GM23248 (cell line): ENCODE data around the gene TSEN34. TPM values are rescaled to one million over a fixed set of nuclear protein-coding genes. Genes with fewer than 3 reads are reported as not detected.
"Not testable (repeated sequence)": the region's sequence is repeated elsewhere in the genome, so short reads cannot be mapped to it uniquely, and the experiment has no call there.

Experiments used
- DNase-seq: peaks from one replicate; pipeline ENCODE4 v3.0.0-alpha.2; 2015
- H2AFZ ChIP-seq: fragments of 200-600 bp; sonication (generic); 2 replicates; pipeline ENCODE4 v1.6.1; 2016; ENCODE audit warnings: antibody characterized with exemption
- H3F3A ChIP-seq: fragments of 200-600 bp; sonication (generic); 2 replicates; pipeline ENCODE4 v1.6.1; 2016; ENCODE audit warnings: mild to moderate bottlenecking, antibody characterized with exemption, mixed run types; ENCODE audit not compliant: insufficient read depth
- H3K27ac ChIP-seq: fragments of 200-600 bp; sonication (generic); 2 replicates; pipeline ENCODE4 v1.5.1; 2016; ENCODE audit warnings: mild to moderate bottlenecking
- H3K27me3 ChIP-seq: fragments of 200-600 bp; sonication (generic); replicated peaks from 2 replicates; pipeline ENCODE4 v1.6.1; 2016; ENCODE audit warnings: mild to moderate bottlenecking; ENCODE audit not compliant: insufficient read depth
- H3K36me3 ChIP-seq: fragments of 200-600 bp; sonication (generic); 2 replicates; pipeline ENCODE4 v1.6.1; 2016; ENCODE audit warnings: low read depth, mild to moderate bottlenecking
- H3K4me1 ChIP-seq: fragments of 200-600 bp; sonication (generic); 2 replicates; pipeline ENCODE4 v1.6.1; 2016; ENCODE audit warnings: mild to moderate bottlenecking; ENCODE audit not compliant: insufficient read depth
- H3K4me2 ChIP-seq: fragments of 200-600 bp; sonication (generic); one replicate; pipeline ENCODE4 v1.6.1; 2016; ENCODE audit warnings: mild to moderate bottlenecking; ENCODE audit not compliant: unreplicated experiment
- H3K4me3 ChIP-seq: fragments of 200-600 bp; sonication (generic); 2 replicates; pipeline ENCODE4 v1.5.1; 2016; ENCODE audit warnings: mild to moderate bottlenecking
- H3K79me2 ChIP-seq: fragments of 200-600 bp; sonication (generic); 2 replicates; pipeline ENCODE4 v1.6.1; 2016; ENCODE audit warnings: mild to moderate bottlenecking; ENCODE audit not compliant: insufficient read depth
- H3K9ac ChIP-seq: fragments of 200-600 bp; sonication (generic); 2 replicates; pipeline ENCODE4 v1.6.1; 2016; ENCODE audit warnings: mild to moderate bottlenecking
- H3K9me2 ChIP-seq: fragments of 200-600 bp; sonication (generic); 2 replicates; pipeline ENCODE4 v1.6.1; 2016; ENCODE audit warnings: mixed run types, mild to moderate bottlenecking, moderate library complexity; ENCODE audit not compliant: insufficient read depth
- H3K9me3 ChIP-seq: fragments of 200-600 bp; sonication (generic); one replicate; pipeline ENCODE4 v1.6.1; 2017; ENCODE audit warnings: low read depth
- H4K20me1 ChIP-seq: fragments of 200-600 bp; sonication (generic); 2 replicates; pipeline ENCODE4 v1.6.0; 2016; ENCODE audit not compliant: insufficient read depth
- EZH2 ChIP-seq: fragments of 200-600 bp; sonication (generic); IDR thresholded peaks from 2 replicates; pipeline ENCODE4 v1.6.1; 2018; ENCODE audit warnings: antibody characterized with exemption, mild to moderate bottlenecking; ENCODE audit not compliant: insufficient read depth, poor library complexity, severe bottlenecking
- EZH2phosphoT487 ChIP-seq: fragments of 200-600 bp; sonication (generic); IDR thresholded peaks from 2 replicates; pipeline ENCODE4 v1.6.1; 2018; ENCODE audit warnings: antibody characterized with exemption, moderate library complexity, mild to moderate bottlenecking, low read depth; ENCODE audit not compliant: insufficient read depth
- WGBS, 2 experiments: methylation state at CpG; one replicate each; pipeline ENCODE4 v1.1.6; 2015 to 2017; ENCODE audit warnings: low lambda C conversion rate in 2 of 2, low coverage in 1 of 2; ENCODE audit errors: missing lambda C conversion rate in 2 of 2; 5-methylcytosine and 5-hydroxymethylcytosine counted together
- in situ Hi-C: fragments of 300-500 bp; cut with MboI; formaldehyde crosslinking; loops from 2 replicates; pipeline ENCODE4 v1.15.0; 2020
- polyA plus RNA-seq: library from polyadenylated mRNA; unstranded; fragments of >200 nt; fragmentation: Nextera tagmentation; extraction: Ambion mirVana; gene quantifications from 2 replicates; pipeline ENCODE4 v1.2.1, GENCODE V29; 2016
- total RNA-seq: library from RNA; depleted of rRNA; stranded (reverse); fragments of >200 nt; shearing (Covaris generic); gene quantifications from 2 replicates; pipeline ENCODE4 v1.2.3, GENCODE V29; 2014

Gene TSEN34
- total and polyA plus RNA-seq, 2 experiments from 2014 or later: 90.0 to 105 TPM

DNA sequence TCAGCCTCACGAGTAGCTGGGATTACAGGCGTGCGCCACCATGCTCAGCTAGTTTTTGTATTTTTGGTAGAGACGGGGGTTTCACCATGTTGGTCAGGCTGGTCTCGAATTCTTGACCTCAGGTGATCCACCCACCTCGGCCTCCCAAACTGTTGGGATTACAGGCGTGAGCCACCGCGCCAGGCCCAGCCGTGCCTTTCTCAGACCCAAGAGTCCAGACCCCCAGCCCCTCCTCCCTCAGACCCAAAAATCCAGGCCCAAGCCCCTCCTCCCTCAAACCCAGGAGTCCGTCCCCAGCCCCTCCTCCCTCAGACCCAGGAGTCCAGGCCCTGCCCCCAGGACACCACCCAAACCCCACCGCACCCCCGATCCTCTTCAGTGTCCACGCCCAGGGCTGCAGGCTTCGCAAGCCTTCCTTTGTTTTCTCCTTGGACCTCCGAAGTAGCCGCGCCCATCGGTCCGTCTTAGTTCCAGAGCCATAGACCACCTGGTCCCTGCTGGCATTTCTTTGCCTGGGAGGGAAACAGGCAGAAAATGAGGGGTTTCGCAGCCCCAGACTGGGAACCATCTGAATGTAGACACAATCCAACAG, 21.9 kb upstream of the TSEN34 start:
- Histone ChIP-seq H3K4me1 (no peaks in the 10 kb centered on the region), H3K4me3 (no peak overlapping the region), H3F3A (no peaks in the 10 kb centered on the region), H3K9ac (no peak overlapping the region), H3K27me3 (no peaks in the 10 kb centered on the region), H2AFZ (no peak overlapping the region), H3K79me2 (no peaks in the 10 kb centered on the region), H4K20me1 (no peaks in the 10 kb centered on the region), H3K27ac (no peak overlapping the region), H3K9me3 (no peaks in the 10 kb centered on the region), H3K9me2 (no peaks in the 10 kb centered on the region), H3K4me2 (no peak overlapping the region), H3K36me3 (no peaks in the 10 kb centered on the region)
- no peak for DNase-seq
- in situ Hi-C loops: no loop called here
- 76 to 79% methylated on average over 20 to 21 of the region's 21 CpGs for WGBS, 2 experiments
- TF ChIP-seq EZH2 (no peak), EZH2phosphoT487 (no peak)

DNA sequence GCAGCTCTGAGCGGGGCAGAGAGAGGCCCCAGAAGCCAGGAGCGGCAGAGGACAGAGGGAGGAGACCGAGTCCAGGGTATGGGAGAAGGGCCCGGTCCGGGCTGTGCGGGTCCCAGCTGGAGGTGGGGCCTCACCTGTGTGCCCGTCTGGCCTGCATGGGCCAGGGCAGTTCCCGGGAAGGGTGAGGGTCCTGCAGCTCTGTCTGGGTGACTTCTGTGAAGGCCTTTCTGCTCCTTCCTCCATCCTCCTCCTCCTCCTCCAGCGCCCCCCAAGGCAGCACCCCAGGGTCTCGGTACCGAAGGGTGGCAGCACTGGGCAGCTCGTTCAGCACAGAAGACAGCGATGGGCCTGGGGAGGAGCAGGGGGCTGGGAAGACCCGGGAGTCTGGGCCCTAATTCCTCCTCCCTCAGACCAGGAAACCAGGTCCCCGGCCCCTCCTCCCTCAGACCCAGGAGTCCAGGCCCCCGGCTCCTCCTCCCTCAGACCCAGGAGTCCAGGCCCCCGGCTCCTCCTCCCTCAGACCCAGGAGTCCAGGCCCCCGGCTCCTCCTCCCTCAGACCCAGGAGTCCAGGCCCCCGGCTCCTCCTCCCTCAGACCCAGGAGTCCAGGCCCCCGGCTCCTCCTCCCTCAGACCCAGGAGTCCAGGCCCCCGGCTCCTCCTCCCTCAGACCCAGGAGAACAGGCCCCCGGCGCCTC, 19.2 kb upstream of the TSEN34 start:
- H3K9me3 ChIP-seq, H3K79me2 ChIP-seq, H3K9me2 ChIP-seq, H3K27me3 ChIP-seq, H3K4me3 ChIP-seq, in situ Hi-C loops, DNase-seq, H3K4me2 ChIP-seq, H3K4me1 ChIP-seq, H4K20me1 ChIP-seq, H3K27ac ChIP-seq, H3K36me3 ChIP-seq, H2AFZ ChIP-seq, H3K9ac ChIP-seq, H3F3A ChIP-seq: not testable (repeated sequence)
- WGBS, 2 experiments: 67 to 70% methylated on average over 8 to 20 of the region's 23 CpGs

DNA sequence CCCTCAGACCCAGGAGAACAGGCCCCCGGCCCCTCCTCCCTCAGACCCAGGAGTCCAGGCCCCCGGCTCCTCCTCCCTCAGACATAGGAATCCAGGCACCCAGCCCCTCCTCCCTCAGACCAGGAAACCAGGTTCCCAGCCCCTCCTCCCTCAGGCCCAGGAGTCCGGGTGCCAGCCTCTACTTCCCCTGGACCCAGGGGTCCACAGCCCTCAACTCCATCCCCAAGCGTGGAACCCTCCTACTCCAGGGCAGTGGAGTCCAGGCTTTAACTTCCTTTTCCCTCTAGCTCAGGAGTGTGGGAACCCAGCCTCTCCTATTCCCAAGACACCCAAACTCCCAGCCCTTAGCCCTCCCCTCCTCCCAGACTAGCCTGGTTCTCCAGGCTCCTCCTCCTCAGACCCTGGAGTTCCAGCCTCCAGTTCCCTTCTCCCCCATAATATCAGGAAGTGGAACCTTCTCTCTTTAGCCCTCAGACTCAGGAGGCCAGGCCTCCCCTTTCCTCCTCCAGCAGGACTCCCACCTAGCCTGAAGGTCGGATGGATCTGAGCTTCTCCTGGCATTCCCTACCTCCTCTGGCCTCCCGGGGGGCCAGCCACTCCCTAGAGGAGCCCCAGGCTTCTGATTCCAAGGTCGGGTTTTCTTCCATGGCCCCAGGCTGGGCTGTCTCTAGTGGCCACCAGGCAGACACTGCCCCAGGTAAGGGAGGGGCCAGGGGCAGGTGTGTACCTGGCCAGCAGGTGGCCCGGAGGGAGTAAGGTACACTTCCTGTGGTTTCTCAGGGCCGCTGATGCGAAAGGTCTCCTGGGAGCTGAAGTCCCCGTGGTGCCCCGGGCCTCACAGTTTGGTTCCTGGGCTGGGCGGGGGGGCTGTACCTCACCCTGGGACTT, 18.4 kb upstream of the TSEN34 start, which contains the start of gene TMC4:
TMC4 (minus strand) TSS at position 690 of the 888 bp plus-strand sequence; CDS start at position 647, 43 bp downstream.
- no peak for TF ChIP-seq EZH2
- no peak for TF ChIP-seq EZH2phosphoT487
- Histone ChIP-seq H3F3A (no peaks in the 10 kb centered on the region), H3K4me2 (no peak within 1 kb of the TSS)

GRCh38 chr19:54173359-54173699, 17.8 kb upstream of the TSEN34 start:
- no peak overlapping the region for H3K27ac ChIP-seq
- no peak for TF ChIP-seq EZH2
- TF ChIP-seq EZH2phosphoT487: no peak
- WGBS, 2 experiments: 38 to 43% methylated on average over 15 of the region's 15 CpGs
- in situ Hi-C loops: no loop called here
- H3K9me3 ChIP-seq: no peaks in the 10 kb centered on the region
- H4K20me1 ChIP-seq: no peaks in the 10 kb centered on the region
- DNase-seq: no peak
- no peaks in the 10 kb centered on the region for H3K9me2 ChIP-seq
- H3K4me1 ChIP-seq: no peaks in the 10 kb centered on the region
- no peak overlapping the region for H3K9ac ChIP-seq
- H3K4me2 ChIP-seq: no peak overlapping the region
- peaks cover 5% of the 10 kb centered on the region; the same call in 1 of the 2 replicates for H3K36me3 ChIP-seq
- H3F3A ChIP-seq: no peaks in the 10 kb centered on the region
- no peaks in the 10 kb centered on the region for H3K27me3 ChIP-seq
- no peak overlapping the region for H2AFZ ChIP-seq
- H3K4me3 ChIP-seq: no peak overlapping the region
- no peaks in the 10 kb centered on the region for H3K79me2 ChIP-seq

More for the DNA sequence above, 18.4 kb upstream of the TSEN34 start, which contains the start of gene TMC4:
- Histone ChIP-seq H3K27ac (no peak within 1 kb of the TSS), H3K9ac (no peak within 1 kb of the TSS), H3K27me3 (no peaks in the 10 kb centered on the region), H3K9me3 (no peaks in the 10 kb centered on the region), H4K20me1 (no peaks in the 10 kb centered on the region), H3K4me1 (no peaks in the 10 kb centered on the region), H2AFZ (no peak within 1 kb of the TSS), H3K9me2 (no peaks in the 10 kb centered on the region), H3K36me3 (no peaks in the 10 kb centered on the region), H3K79me2 (no peaks in the 10 kb centered on the region), H3K4me3 (no peak within 1 kb of the TSS)
- 3 to 6% methylated on average over 12 to 13 of the region's 13 CpGs for WGBS, 2 experiments
- in situ Hi-C loops: no loop called here
- peak; percentile 33 for DNase-seq
